ENCODE results near the gene RAPGEF2. TPM values are rescaled to one million over a fixed set of nuclear protein-coding genes. Genes with fewer than 3 reads are reported as not detected.

RAPGEF2 gene
- total RNA-seq, 1 donor from 2014 or later = 251 TPM

DNA sequence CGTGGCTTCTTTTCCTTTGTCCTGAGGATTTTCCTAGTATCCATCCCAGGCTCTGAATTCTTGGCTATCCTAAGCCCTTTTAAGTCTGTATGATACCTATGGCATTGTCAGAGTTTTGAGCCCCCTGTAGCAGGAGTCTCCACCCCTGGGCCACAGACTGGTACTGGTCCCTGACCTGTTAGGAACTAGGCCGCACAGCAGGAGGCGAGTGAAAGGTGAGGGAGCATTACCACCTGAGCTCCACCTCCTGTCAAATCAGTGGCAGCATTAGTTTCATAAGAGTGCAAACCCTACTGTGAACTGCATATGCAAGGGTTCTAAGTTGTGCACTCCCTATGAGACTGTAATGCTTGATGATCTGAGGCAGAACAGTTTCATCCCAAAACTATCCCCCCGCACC, 216.1 kb downstream of the RAPGEF2 start:
- no peak for DNase-seq

DNA sequence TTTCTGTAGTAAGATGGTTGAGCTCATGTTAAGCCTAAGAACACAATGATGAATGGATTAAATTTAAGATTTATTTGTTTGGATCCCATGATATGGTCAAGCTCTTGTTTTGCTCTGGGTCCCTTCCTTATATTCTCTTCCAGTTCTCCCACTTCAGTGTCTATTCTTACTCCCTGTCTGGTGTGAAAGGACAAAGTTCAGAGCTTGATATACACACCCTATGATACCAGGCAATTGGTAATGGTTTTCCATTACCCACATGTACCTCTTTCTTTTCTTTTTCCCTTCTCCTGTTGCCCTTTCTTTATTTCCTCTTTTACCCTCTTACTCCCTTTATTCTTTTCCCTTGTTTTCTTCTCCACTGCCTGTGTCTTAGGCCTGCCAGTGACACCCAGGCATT, 223.6 kb downstream of the RAPGEF2 start:
- no peak for DNase-seq

DNA sequence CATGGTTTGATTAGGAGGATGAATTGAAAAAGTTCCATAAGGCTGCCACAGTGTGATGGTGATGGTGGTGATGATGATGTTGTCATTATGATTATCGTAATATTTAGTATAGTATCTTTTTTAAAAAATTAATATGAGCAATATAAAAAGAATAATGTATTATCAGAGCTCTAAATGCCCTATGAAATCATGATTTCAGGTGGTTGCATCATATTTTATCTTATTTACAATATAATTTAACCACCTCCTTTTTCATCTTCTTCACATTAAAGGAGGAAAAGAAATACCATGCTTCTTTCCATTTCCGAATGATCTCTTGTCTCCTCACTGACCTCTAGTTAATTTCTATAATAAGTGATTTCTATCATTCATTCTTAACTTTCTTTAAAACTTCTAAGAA, 225.9 kb downstream of the RAPGEF2 start:
- DNase-seq = no peak

DNA sequence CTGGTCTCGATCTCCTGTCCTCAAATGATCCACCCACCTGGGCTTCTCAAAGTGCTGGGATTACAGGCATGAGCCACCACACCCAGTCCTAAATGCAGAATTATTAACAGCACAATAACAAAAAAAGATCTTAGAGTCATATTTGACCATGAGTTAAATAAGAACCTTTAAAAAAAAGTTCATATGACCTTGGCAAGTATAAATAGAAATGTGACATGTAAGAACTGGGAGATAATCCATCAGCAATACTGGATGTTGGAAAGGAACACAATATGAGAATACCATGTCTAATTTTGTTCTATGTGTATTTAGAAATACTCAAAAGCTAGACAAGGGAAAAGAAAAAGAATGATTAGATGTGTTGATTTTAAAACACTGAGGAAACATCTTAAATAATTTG, 231.6 kb downstream of the RAPGEF2 start:
- no peak for DNase-seq

DNA sequence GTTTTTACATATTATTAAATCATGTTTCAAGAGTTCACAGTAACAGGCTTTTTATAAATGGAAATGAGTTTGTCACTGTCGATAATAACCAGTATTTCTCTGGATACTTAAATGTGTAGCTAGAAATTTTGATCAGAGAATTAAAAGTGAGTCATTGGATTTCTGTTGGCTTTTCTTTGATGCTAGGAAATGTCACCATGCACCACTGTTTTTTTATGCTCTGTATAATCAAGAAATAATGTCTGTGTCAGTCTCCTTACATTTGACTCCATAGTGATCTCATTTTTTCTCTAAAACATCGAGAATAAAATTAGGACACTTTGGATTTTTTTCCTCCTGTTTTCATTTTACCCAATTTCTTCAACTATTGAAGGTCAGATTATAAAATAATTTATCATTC, 234.2 kb downstream of the RAPGEF2 start:
- DNase-seq = no peak

DNA sequence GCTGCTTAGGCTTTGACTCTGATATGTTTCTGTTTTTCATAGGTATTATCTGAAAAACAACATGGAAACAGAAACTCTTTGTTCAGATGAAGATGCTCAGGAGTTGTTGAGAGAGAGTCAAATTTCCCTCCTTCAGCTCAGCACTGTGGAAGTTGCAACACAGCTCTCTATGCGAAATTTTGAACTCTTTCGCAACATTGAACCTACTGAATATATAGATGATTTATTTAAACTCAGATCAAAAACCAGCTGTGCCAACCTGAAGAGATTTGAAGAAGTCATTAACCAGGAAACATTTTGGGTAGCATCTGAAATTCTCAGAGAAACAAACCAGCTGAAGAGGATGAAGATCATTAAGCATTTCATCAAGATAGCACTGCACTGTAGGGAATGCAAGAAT, 238.6 kb downstream of the RAPGEF2 start:
- DNase-seq = no peak

DNA sequence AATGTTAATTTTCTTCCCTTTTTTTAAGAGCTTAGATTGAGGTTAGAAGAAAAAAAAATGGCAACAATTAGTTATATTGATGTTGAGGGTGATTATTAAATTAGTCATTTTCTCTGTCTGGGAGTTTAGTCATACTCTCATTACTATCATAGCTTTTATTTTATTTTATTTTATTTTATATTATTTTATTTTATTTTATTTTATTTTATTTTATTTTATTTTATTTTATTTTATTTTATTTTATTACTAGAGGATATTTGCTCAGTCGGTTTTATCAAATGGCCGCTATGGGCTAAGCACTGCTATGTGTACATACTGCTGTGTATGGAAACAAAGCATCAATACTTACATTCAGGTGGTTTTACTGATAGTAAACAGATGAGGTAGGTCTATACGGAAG, 239.5 kb downstream of the RAPGEF2 start:
- DNase-seq = no peak

DNA sequence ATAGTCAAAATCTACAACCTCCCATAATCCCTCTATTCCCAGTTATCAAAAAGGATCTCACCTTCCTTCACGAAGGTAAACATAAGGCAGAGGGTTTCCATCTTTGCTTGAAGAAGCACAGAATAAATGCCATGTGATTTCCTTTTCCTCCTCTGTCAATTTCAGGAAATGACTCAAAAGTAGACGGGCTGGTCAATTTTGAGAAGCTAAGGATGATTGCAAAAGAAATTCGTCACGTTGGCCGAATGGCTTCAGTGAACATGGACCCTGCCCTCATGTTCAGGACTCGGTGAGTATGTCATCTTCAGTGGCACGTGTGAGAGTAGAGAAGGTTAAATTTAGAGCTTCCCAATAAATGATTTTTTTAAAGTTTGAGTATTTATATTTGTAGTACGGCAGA, 240.2 kb downstream of the RAPGEF2 start:
- no peak for DNase-seq

DNA sequence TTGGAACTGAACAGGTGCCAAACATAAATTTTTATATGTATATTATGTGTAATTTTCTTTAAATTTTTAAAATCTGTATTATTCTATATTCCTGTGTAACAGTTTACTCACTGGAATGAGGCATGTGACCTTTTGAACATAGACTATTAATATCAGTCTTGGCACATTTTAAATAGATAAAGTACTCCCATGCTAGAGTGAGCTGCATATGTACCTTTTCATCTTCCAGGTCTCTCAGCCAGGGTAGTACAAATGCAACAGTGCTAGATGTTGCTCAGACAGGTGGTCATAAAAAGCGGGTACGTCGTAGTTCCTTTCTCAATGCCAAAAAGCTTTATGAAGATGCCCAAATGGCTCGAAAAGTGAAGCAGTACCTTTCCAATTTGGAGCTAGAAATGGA, 242.0 kb downstream of the RAPGEF2 start:
- no peak for DNase-seq

DNA sequence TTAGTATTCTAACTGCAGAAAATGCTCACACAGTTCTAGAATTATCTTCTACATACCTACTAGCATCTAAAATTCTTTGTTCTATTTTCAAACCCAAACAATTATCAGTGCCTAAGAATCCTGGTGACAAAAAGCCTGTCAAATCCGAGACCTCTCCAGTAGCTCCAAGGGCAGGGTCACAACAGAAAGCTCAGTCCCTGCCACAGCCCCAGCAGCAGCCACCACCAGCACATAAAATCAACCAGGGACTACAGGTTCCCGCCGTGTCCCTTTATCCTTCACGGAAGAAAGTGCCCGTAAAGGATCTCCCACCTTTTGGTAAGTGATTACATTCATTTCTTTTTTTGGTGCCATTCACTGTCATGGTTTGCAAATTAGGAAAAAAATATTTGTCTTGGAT, 243.8 kb downstream of the RAPGEF2 start:
- DNase-seq = no peak

DNA sequence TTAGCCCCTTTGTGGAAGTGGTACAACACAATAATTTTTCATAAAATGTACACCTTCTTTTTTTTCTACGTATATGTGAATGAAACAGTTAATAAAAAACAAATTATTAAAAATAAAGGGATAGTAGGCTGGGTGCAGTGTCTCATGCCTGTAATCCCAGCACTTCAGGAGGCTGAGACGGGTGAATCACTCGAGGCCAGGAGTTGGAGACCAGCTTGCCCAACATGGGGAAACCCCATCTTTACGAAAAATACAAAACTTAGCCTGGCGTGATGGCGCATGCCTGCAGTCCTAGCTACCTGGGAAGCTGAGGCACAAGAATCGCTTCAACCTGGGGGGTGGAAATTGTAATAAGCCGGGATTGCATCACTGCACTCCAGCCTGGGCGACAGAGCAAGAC, 244.9 kb downstream of the RAPGEF2 start:
- no peak for DNase-seq

DNA sequence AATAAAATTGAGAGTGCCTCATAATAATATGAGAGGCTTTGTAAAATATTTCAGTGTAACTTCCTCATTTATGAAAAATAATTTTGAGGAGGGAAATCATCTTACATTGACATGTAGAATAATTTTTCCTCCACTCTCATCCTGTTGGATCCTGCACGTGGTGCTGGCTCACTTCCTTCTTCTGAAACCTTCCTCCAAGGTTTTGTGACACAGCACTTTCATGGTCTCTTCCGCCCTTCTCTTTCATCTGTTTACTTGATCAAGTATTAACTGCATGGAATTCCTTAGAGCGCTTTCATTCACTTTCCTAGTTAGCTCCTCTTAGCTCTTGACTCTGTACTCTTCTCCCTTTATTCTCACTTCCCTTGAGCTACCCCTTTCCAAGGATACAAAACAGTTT, 246.5 kb downstream of the RAPGEF2 start:
- DNase-seq = no peak

DNA sequence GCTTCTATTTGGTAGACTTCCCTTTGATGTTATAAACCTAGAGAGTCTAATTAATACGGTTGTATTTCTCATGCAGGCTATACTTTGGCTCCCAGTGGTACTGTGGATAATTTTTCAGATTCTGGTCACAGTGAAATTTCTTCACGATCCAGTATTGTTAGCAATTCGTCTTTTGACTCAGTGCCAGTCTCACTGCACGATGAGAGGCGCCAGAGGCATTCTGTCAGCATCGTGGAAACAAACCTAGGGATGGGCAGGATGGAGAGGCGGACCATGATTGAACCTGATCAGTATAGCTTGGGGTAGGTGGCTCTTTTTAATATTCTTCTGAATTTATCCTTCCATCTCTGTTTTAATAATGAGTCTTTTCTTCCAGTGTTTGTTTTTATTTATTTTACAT, 249.7 kb downstream of the RAPGEF2 start:
- peak; percentile 4 for DNase-seq

DNA sequence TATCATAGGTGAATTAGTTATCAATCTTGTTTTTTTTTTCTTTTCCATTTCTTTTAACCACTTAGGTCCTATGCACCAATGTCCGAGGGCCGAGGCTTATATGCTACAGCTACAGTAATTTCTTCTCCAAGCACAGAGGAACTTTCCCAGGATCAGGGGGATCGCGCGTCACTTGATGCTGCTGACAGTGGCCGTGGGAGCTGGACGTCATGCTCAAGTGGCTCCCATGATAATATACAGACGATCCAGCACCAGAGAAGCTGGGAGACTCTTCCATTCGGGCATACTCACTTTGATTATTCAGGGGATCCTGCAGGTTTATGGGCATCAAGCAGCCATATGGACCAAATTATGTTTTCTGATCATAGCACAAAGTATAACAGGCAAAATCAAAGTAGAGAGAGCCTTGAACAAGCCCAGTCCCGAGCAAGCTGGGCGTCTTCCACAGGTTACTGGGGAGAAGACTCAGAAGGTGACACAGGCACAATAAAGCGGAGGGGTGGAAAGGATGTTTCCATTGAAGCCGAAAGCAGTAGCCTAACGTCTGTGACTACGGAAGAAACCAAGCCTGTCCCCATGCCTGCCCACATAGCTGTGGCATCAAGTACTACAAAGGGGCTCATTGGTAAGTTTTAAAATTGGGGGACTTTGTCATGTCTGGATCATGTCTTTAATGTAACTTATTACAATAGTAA, 250.7 kb downstream of the RAPGEF2 start:
- no peak for DNase-seq

DNA sequence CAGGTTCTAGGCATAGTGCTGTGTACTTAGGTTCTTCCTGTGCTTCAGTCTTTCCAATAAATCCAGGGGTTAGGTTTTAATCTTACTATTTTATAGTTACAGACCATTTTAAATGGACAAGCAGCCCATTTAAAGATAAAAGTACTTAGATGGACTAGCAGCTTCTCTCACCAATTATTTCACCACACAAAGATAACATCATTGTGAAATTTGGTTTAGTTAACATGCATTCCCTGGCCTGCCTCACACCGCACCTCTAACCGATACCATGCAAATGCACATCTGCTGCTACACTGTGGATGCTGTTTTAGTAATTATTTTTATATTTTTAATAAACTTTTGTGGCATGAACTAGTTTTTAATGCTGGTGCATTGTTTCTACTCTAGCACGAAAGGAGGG, 252.6 kb downstream of the RAPGEF2 start:
- DNase-seq = no peak

DNA sequence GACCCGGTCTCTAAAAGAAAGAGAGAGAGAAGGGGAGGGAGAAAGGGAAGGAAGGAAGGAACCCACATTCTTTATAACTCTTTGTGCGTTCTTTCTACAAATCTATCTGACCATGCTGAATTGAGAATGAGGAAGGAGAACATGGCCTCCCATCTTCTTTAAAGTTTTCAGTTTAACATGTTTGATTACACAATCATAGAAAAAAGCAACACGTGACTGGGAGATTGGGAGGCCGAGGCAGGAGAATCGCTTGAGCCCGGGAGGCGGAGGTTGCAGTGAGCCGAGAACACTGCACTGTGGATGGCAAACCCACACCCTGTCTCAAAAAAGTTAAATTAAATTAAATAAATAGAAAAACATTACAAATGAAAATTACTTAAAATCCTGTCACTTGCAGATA, 254.5 kb downstream of the RAPGEF2 start:
- no peak for DNase-seq

DNA sequence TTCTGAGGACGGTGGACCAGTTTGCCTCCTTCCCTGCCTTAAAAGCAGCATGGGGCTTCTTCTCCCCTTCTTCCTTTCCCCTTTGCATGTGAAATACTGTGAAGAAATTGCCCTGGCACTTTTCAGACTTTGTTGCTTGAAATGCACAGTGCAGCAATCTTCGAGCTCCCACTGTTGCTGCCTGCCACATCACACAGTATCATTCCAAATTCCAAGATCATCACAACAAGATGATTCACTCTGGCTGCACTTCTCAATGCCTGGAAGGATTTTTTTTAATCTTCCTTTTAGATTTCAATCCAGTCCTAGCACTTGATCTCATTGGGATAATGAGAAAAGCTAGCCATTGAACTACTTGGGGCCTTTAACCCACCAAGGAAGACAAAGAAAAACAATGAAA, 255.3 kb downstream of the RAPGEF2 start:
- DNase-seq = peak; percentile 15

DNA sequence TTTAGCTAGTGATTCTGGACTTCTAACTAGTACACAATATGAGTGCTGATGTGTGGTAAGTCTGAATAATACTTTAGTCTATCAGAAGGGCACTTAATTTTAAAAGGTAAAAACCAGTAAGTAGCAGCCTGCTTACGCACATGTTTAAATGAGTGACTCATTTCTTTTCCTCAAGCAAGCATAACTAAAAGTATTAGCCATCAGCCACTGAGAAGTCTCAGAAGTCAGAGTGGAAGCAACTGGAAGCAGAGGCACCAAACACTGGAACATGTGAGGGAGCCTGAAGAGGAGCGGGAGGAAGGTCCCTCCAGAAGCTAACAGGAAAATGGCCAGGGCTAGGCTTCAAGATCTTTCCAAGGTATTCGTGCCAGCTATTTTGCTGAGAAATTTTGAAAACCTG, 257.7 kb downstream of the RAPGEF2 start:
- no peak for DNase-seq

DNA sequence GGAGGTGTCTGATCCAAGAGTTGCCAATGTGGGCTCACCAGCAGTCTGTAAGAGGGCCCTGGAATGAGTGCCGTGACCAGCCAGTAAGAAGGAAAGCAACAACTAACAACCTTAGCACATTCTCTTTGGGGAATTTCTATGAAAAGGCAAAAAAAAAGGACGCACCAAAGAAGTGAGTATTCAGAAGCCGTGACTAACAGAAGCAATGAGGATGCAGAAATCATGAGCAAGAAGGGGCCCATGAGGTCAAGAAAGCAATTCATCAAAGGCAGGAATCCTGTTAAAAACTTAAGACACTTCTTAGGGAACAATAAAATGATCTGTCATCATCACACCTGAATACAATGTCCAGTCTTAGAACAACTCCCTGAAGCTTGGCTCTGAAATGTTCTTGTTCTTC, 260.5 kb downstream of the RAPGEF2 start:
- DNase-seq = no peak

DNA sequence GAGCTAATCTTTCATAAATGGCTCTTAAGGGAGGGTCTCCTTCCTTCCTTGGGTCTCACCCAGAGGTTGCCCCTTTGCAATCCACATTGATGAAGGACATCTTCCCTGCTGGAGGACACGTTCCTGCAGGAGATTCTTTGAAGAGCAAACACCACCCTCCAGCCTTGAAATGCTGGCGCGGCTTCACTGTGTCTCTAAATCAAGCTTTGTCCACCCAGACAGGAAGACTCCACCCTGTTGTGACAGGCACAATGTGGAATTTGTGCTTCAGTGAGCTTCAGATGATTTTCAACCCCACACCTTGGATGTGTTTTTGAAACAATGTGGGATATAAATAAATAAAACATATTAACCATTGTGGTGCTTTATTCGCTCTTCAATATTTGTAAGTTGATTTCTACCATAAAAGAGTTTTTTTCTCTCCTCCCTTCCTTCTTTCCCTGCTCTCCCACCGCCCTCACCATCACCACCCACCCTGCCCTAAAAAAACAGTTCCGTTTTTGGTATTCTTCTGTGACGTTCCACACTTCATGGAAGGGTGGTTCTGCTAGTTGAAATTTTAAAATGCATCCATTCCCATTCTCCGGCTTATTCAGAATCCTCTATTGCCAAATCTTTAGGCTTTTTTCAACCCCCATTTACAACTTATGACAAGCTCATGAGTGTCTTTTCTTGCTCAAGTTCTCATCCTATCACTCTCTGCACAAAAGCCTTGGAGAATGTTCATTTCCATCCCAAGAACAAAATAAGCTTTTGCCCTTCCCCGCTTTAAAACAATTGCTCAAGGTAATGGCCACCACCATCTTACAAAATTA, 264.3 kb downstream of the RAPGEF2 start:
- peak; percentile 8 for DNase-seq

DNA sequence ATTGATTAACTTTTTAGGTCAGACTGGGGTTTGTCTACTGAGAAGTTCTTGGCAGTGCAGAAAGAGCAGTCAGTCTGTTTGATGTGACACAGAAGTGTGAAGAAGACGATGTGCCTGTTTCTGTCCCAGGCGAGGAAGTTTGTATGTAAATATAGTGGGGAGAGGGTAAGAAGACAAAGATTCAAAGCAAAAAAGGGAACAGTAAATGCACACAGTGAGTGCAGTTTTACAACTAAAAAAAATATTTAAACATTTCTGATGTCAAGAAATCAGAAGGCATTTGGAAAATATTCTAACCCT, 264.9 kb downstream of the RAPGEF2 start:
- DNase-seq = no peak

DNA sequence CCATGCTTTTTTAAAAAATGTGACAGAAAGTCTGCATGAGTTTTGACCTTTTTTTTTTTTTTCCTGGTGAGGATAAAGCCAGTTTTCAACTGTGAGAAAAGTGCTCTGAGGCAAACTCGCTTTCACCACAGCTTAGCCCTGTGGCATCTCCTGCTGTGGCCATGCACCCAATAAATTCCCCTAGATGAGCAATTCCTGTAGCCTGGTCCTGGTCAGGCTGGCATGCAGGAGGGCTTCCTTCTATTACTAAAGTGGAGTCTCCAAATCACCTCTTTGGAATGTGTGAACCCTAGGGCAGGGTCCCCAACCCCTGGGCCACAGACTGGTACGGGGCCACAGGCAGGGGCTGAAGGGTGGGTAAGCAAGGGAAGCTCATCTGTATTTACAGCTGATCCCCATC, 265.4 kb downstream of the RAPGEF2 start:
- DNase-seq = no peak

DNA sequence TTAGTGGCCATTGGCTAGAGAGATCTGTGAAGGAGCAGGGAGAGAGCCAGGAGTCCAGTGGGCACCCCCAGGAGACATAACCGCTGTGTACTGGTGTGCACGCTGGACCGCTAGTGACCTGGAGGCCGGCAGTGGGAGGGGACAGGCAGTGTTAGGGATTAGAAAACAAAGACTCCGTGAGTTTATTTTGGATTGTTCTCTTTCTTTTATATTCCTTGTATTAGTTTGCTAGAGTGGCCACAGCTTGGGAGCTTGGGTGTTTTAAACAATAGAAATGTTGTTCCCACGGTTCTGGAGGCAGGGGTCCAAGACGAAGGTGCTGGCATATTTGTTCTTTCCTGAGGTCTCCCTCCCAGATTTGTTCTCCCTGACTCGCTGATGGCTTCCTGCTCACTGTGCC, 266.4 kb downstream of the RAPGEF2 start:
- no peak for DNase-seq

DNA sequence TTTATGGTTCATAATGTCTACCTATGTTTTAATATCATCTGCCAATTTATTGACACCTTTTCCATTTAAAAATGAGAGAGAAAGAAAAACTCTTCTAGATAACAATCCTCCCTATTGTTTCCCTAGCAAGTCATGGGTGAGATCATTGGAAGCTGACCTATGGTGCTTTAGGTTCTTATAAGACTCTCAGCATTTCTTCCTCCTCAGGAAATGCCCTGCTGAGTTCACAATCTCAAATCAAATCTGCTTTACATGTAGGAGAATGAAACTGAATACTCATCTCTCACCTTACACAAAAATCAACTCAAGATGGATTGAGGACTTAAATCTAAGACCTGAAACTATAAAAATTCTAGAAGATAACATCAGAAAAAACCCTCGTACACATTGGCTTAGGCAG, 267.4 kb downstream of the RAPGEF2 start:
- no peak for DNase-seq

Measured in occipital lobe (tissue), 2 donors.